ENCODE measurements around the gene GALNS.
A peak's percentile ranks its signal among the peaks of the same experiment; 100 is the strongest.

GALNS gene

DNA sequence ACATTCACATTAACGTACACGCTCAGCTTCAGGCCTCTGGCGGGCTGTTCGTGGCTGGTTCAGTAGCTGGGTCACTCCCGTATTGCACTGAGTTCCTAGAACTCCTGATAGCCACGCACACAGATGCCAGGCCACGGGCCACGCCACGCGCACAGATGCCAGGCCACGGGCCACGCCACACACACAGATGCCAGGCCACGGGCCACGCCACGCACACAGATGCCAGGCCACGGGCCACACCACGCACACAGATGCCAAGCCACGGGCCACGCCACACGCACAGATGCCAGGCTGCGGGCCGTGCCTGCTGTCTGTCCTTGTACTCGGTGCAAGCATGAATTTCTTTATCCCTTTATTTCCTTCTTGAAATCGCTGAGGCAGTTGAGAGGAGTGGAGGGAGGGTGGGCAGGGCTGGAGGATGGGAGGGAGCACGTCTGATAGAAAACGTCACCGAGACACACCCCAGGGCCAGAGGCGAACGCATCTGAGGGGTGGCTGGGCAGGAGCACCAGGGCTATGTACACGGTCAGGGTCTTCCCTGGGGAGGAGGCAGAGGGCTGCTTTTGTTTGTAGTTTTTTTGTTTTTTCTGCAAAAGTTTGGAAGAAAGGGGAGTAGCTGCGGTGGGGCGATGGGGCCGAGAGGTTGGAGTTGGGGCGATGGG is 18.3 kb upstream of the GALNS start:
- DNase-seq = no peak

DNA sequence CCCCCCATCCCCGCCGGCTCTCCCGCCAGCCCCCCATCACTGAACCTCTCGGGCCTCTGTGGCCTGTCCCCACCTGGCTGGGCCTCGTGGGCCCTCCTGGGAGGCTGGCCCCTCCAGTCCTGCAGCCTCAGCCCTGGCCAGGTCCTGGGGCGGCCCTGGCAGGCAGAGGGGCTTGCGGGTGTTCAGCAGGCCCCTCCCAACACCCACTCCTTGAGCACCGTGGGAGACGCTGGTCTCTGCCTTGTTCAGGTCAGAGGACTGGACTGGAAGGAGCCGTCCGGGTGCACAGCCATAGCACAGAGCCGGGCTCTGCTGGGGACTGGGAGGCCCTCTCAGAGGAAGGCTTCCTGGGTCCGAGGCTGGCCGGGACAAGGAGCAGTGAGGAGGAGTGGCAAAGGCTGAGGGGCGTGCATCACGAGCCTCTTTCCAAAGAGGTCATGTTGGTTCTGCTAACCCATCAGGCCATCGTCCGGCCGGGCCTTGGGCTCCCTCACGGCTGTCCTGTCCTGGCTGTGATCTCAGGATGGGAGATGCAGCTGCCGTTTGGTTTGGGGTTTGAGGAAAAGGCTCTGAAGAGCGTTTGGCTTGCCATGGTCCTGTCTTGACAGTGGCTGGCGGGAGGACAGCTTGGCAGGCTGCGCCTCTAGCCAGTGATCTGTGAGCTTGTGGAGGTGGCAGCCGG is 16.0 kb upstream of the GALNS start:
- no peak for DNase-seq

DNA sequence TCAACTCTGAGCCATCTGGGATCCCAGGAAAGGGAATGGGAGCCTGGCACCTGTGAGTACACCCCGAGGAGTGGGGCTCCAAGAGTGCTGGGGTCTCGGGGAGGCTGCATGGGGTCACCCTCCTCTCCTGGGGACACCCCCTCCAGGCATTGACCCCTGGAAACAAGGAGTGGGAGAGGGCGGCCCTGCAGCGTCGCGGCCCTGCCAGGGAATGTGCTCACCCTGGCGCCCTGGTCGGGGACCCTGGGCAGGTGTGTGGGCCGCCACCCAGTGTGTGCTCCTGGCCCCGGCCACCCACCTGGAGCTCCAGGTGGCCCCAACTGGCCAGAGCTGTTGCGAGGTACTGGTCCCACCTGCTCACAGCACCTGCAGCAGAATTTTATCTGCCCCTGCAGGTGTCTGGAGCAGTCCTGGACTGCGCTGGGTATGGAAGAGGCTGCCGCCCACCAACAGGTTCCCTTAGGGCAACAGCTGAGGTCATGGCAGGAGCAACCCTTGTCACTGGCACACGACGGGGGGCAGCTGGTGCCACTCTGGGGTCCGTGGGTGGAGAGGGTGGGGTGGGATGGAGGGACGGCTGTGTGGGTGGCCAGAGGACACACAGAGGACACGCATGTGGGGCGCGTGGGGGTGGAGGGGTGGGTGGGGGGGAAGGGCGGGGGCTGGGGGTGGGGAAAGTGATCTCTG is 15.1 kb upstream of the GALNS start:
- no peak for DNase-seq

DNA sequence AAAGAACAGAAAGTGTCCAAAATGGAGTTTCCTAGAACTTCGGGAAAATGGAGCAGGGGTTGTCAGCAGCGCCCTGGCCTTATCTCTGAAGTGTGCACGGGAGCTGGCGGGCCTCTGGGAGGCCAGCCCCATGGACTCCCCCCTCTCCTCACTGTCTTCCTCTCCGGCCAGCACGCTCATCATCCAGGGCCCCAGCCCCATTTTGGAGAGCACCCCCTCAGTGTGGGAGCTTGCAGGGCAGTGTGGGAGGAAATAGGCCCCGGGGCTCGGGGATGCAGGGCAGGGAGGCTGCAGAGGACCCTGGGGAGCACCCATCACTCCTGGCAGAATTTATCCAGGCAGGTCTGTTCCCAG is 14.6 kb upstream of the GALNS start:
- no peak for DNase-seq

DNA sequence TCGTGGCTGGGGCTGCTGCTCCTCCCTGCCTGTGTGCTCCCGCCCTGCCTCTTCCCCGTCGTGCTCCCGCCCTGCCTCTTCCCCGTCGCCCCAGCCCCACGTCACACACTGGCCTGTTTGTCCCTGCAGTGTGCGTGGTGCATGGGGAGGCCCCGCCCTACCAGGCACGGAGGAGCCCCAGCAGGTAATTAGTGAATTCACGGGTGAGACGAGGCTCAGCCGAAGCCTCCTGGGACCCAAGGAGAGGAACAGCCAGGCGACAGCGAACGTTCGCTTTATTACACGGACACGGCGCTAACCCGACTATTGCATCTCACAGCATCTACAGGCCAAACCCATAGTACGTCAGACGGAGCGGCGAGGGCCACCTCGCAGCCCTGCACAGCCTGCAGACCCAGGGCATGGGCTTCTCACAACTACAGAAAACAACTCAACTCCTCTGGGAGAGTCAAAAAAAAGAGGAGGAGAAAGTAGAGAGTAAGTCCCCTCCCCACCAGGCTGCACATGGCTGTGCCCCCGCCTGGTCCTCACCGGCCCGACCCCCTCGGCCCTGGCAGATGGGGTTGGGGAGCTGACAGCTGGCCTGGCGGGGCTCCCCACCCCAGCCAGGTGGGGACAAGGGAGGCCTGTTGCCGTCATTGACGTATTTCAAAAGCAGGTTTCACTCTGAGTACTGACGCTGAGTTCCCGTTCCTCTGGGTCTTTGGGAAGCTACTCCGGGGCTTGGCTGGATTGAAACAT is 14.0 kb upstream of the GALNS start:
- DNase-seq = no peak

DNA sequence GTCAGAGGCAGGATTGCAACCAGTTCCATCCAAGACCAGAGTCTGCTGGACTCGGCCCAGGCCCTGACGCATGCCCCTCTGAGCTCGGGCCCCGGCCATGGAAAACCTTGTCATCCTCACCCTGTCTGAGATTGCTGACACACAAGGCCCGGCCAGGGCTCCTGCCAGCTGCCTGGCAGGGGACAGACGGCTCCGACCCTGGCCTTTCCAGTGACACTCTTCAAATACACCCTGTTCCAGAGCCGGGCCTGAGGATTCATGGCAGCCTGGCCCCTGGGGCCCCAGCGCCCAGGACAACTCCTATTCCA is 12.9 kb upstream of the GALNS start:
- DNase-seq = no peak

DNA sequence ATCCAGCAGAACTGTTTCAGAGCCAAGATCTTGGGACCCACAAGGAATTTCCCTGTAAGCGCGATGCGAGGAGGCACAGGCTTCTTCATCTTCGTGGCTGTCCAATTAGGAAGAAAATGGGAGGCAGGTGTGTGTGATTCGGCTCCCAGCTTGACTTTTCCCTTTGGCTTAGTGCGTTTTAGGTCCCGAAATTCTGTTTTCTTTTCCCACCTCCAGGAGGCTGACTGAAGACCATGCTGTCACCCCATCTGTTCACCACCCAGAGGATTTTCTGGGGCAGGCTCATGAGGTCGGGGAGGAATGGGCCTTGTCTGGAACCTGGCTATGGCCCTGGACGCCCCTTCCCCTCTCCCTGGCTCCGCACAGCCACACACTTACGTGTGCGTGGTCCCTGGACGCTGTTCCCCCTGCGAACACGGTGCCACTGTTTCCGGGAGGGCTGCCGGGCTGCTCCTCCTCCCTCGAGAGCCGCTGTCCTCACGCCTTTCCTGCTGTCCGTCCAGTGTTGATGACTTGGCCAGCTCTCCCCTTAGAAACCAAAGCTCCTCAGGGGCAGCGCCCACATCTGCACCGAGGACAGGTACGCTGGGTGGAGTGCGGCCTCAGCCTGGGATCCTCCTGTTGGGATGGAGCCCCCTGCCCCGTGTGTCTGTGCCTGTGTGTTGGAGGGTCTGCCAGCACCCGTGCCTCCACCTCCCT is 12.4 kb upstream of the GALNS start:
- no peak for DNase-seq

DNA sequence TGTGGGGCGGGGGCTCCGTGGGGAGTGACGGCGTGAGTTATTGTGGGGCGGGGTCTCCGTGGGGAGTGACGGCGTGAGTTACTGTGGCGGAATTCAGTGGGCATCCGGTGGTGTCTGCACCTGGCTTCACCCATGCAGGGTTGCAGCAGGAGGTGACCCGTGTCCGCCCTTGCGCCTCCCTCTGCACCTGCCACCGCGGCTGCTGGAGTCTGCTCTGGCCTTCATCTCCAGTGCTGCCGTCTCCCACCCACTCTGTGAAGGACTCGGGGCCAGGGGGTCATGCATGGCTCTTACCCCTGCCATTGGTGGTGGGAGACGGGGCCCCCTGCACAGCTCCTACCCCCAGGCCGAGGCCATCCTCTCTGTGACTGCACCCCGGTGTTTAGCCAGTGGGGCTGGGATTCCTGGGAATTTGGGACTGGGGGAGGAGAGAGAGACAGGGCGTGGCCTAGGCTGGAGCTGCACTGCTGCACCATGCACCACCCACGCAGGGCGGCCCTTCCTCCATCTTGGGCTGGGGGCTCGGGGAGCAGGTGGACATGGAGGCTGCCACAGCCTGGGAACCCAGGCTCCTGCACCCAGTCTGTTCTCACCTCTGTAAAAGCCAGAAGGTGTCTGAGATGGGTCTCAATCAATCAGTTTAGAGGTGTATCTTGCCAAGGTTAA is 11.0 kb upstream of the GALNS start:
- no peak for DNase-seq

DNA sequence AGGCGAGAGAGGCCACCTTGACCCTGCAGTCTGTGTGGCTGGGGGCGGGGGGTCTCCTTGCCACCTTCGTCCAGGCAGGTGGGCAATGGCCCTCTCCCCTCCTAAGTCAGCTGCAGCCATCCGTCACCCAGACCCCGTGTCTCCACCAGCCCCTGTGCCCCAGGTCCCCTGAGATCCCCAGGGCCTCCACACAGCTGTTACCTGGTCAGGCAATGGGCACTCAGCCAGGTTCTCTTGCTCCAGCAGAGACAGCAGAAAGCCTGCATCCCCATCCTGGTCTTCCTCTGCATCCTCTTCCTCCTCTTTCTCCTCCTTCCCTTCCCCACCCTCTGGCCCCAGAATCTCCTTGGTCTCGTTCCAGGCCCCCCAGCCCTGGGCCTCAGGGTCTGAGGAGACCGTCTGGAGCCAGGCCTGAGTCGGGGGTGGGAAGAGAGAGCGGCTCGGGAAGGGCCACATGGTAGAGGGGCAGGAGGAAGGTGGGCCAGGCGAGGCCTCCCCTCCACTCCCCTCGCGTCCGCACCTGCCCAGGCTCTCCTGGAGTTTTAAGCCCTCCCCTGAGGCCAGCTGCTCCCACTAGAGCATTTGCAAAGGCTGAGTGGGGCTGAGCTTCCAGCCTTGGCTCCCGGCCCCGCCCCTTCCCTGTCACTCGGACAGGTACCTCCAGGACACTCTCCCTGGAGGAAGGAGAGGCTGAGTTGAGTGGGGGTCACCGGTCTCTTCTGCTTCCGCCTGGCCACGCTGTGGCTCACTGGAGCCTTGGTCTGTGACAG is 9.6 kb upstream of the GALNS start, which contains the start of gene PABPN1L:
Gene PABPN1L (minus strand): TSS at position 510 of the 770 bp plus-strand sequence. CDS start 54 bp downstream, at position 456.
- no peak for DNase-seq

DNA sequence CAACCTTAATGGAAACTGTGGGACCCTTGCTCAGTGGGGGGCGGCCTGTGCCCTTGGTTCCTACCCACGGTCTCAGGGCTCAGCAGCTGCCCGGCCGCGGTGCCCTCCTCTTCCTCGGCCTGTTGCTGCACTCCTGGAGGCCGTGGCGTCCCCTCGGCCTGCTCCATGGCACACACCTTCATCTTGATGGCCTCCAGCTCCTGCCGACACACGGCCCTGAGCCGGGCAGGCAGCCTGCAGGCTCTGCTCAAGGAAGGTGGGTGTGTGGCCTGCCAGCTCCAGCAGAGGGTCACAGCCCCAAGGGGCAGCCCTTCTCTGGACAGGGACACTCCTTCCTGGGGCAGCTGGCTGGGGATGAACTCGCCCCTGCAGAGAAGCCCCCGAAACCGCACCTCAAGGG is 9.0 kb upstream of the GALNS start:
- DNase-seq = no peak

DNA sequence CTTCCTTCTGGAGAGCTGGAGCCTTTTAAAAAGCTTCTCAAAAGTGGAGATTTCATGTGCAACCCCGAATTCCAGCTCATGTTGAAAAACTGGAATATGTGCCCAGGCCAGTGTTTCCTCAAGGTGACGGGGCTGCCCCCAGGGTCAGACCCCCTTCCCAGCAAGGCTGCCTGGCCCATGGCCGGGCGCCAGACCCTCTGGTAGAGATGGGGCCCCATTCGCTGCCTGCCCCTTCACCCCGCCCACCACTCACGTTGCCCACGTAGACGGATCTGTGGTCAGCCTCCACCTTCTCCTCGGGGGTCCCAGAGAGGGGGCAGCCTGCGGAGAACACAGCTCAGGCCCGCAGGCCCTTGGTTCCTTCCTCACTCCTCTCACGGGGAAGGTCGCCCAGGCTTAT is 8.6 kb upstream of the GALNS start:
- DNase-seq = no peak

DNA sequence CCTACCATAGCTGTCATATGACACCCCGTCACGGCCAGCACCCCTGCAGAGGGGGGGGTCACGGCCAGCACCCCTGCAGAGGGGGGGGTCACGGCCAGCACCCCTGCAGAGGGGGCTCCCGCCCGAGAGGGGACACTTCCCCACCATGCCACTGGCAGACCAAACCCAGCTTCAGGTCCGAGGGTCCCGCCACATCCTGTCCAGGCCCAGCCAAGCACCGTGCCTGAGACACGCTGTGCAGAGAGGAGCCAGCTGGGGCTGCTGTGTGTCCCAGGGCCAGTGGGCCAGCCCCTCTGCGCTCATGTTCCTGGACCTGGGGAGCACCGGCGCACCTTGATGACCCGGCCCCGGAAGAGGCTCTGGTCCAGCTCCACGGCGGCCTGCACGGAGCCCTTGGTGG is 7.8 kb upstream of the GALNS start:
- DNase-seq = no peak

DNA sequence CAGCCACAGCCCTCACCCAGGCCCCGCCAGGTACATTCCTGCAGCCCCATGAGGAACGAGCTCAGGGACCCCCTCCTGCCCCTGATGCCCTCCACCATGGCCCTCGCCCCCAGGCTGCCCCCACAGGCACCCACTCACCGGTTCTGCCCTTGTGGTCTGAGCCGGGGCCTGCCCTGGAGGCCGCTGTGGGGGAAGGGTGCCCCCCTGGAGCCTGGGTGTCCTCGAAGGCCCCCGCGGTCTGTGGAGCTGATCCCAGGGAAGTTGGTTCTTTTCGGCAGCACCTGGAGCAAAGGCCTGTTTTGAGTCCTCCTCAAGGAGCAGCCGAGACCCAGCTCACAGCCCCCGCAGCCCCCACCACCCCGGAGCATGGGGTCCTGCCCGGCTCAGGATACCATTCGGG is 7.4 kb upstream of the GALNS start:
- no peak for DNase-seq

DNA sequence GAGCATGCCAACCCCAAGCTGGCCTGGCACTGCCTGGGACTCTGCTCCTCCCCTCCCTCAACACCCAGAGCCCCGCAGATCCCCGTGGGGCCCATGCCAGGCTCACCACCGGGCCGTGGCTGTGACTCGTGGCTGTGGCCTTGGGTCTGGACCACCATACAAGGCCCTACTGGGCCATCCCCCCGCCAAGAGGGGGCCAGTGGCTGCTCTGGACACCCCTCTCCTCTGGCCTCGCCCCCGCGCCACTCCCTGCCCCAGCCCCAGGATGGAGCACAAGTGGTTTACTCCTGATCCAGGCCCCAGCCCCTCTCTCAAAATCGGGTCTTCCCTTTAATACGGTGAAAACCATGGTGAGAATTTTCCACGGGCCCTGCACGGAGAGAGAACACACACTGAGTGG is 6.7 kb upstream of the GALNS start:
- no peak for DNase-seq

DNA sequence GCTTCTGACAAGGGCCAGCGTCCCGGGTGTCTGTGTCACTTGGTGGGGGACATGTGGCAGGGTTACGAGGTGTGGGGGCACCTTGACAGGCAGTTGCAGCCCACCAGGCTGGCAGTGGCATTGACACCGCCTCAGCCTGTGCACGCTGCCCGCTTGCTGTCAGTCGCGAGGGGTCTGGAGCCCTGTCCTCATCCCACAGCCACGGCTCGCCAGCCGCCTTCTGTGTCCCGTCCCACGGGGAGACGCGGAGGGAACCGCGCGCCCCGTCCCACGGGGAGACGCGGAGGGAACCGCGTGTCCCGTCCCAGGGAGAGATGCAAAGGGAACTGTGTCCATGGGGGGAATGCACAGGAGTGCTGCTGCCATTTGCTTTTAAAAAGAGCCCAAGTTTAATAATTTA is 6.2 kb upstream of the GALNS start:
- DNase-seq = no peak

DNA sequence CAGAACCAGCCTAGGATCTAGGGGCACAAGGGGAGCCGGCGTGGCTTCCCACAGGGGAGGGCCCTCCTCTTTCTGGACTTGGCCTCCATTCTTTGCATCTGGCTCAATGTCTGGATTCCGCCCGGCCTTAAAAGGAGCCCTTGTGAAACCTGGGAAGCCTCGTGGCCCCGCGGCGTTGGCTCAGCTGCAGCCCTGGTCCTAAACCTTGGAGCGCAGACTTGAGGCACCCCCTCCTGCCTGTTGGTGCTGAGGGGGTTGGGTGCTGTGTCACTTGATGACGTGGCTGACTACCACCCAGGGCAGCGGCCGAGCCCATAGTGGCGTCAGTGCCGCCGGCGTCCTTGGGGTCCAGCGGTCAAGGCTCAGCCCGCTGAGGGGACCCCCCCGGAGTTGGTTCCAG is 4.6 kb upstream of the GALNS start:
- DNase-seq = no peak

DNA sequence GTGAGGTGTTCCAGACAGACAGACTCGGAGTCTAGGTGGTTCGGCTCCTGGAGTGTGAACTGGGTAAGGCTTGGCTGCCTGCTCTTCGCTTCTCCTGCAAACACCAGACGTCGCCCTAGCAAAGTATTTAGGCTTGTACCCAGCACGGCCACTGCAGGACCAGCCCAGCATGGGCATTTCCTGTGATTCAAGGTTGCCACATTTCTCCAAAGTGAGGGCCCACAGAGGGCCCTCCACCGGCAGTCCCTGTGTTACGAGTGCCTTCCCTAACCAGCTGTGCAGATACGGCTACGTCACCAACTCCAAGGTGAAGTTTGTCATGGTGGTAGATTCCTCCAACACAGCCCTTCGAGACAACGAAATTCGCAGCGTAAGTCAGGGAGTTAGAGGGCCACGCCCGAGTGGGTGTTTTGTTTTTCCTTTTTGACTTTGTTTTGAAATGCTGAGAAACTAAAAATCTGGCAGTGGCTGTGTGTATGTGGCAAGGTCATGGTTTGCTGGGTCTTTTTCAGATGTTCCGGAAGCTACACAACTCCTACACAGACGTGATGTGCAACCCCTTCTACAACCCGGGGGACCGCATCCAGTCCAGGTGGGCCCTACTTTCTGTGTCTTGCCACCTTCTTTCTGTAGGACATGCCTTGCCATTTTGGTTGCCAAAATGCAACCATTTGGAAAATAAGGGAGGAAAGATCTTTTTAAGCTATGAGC is 2.8 kb upstream of the GALNS start:
- no peak for DNase-seq

DNA sequence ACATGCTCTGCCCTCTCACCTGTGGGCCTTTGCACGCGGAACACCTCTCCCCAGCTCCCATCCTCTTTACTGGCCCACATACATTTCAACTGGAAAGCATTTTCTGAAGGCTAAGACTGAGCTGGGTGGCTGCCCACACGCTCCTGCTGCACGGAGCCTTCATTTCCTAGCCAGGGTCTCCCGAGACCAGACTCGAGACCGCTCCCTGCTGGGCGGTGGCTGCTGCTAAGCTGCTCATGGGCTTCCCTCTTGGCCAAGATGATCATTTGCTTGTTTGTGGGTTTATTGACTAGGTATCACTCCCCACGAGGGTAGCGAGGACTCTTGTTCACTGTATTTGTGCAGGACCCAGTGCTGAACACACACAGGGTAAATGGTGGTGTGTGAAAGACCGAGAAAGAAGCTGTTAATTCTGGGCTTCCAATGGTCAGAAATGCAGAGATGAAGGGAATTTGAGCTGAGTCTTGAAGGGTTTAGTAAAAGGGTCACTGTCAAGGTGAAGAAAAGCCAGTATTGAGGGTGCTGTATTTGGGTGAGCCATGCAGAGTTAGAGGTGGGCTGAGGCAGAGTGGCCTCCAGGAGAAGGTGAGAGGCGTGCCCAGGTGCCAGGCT is 1.1 kb upstream of the GALNS start:
- peak; percentile 58 for DNase-seq

DNA sequence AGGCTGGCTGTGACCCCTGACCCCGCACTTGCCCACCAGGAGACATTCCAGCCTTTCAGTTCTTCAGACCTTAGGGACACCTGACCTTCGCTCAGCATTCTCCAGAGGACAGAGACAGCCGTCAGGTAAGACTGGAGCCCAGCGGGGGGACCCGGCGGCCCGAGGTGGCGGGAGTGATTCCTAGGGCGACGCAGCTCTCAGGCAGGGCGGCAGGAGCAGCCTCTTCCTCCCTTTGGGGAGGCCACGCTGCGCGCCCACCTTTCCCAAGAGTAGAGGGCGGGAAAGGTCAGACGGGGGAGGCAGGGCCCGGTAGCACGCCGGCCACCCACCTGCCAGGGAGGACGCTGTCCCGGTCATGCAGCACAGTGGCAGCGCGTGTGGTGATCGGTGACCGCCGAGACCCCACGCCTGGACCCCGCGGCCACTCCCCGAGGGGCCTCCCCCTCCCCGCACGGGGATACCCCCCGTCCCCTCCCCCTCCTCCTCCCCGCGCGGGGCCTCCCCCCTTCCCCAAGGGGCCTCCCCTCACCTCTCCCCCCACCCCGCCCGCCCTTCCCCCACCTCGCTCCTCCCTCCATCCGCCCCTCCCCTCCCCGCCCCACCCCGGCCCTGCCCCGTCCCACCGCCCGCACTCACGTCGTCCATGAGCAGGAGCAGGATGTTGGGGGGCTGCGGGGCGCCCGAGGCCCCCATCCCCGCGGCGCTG is 472 bp downstream of the GALNS start:
- no peak for DNase-seq

DNA sequence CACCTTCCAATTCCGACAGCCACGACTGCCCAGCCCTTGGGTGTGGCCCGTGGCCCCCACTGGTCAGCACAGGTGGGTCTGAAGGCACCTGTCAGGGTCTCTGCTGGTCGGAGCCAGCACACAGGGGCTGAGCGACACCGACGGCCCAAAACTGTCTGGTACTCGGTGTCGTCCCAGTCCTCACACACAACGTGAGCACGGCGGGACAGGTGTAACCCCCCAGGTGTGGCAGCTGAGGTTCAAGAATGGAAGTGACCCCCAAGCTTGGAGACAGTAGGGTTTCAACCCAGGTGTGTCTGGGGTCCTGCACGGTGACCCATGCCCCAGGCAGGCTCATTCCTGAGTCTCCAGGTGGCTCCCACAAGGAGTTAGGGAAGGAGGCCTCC is 1.0 kb downstream of the GALNS start:
- no peak for DNase-seq
